Activated naive CD8-positive, alpha-beta T cell treated with anti-CD3 and anti-CD28 coated beads for 36 hours (primary cell): ENCODE data around the gene OR11G2. TPM values are rescaled to one million over a fixed set of nuclear protein-coding genes. Genes with fewer than 3 reads are reported as not detected.
"Not testable (repeated sequence)": the region's sequence is repeated elsewhere in the genome, so short reads cannot be mapped to it uniquely, and the experiment has no call there.

ENCODE experiments used
- DNase-seq: peaks from one replicate; pipeline ENCODE4 v3.0.0; 2021
- H3K27ac Mint-ChIP-seq: one replicate; pipeline ENCODE4 v1.8.0; 2022; ENCODE audit warnings: mild to moderate bottlenecking, moderate library complexity, mixed read lengths
- H3K27me3 Mint-ChIP-seq: one replicate; pipeline ENCODE4 v1.8.0; 2022; ENCODE audit warnings: mild to moderate bottlenecking, mixed read lengths
- H3K36me3 Mint-ChIP-seq: one replicate; pipeline ENCODE4 v1.8.0; 2021; ENCODE audit warnings: mild to moderate bottlenecking, mixed read lengths
- H3K4me1 Mint-ChIP-seq: one replicate; pipeline ENCODE4 v1.8.0; 2021; ENCODE audit warnings: mixed read lengths
- H3K4me3 Mint-ChIP-seq: one replicate; pipeline ENCODE4 v1.8.0; 2022; ENCODE audit warnings: mild to moderate bottlenecking, moderate library complexity, mixed read lengths
- H3K9me3 Mint-ChIP-seq: one replicate; pipeline ENCODE4 v1.8.0; 2022; ENCODE audit warnings: mixed read lengths
- total RNA-seq, 2 experiments: library from RNA; stranded (reverse); gene quantifications; one replicate each; pipeline ENCODE4 v1.2.3, GENCODE V29; 2021

OR11G2 gene
- not detected for total RNA-seq

GRCh38 chr14:20190596-20190995 is at the start of gene OR11G2:
TSS of gene OR11G2 (plus strand) at chr14:20190896. CDS start at chr14:20197438, 6,542 bp downstream.
- DNase-seq = no peak
- no peaks in the 10 kb centered on the region for H3K9me3 Mint-ChIP-seq
- no peaks in the 10 kb centered on the region for H3K4me1 Mint-ChIP-seq
- H3K27me3 Mint-ChIP-seq = peaks cover 10% of the 10 kb centered on the region
- no peak within 1 kb of the TSS for H3K4me3 Mint-ChIP-seq
- no peak within 1 kb of the TSS for H3K27ac Mint-ChIP-seq
- no peaks in the 10 kb centered on the region for H3K36me3 Mint-ChIP-seq

GRCh38 chr14:20143911-20144310 is 46.8 kb upstream of the OR11G2 start:
- no peak for DNase-seq
- Mint-ChIP-seq H3K27me3 (peaks cover 7% of the 10 kb centered on the region), H3K27ac (no peak overlapping the region), H3K36me3 (no peaks in the 10 kb centered on the region), H3K4me3 (no peak overlapping the region), H3K9me3 (no peaks in the 10 kb centered on the region), H3K4me1 (no peaks in the 10 kb centered on the region)

DNA sequence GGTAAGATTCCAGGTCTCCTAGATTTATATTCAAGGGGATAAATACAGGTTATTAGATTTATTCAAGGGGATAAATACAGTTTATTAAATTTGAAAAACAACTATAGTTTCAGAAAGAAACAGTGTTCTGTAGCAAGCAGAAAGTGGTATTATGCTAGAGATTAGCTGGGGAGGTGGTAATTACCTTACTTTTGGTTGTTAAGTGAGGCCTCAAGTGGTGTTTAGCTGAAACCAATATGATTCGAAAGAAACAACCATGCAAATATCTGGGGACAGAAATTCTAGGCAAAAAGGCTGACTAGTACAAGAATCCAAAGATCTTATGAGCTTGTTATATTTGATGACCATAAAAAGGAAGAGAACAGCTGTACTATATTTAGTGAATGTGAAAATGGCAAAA is 45.9 kb upstream of the OR11G2 start:
- H3K4me1 Mint-ChIP-seq = no peaks in the 10 kb centered on the region

DNA sequence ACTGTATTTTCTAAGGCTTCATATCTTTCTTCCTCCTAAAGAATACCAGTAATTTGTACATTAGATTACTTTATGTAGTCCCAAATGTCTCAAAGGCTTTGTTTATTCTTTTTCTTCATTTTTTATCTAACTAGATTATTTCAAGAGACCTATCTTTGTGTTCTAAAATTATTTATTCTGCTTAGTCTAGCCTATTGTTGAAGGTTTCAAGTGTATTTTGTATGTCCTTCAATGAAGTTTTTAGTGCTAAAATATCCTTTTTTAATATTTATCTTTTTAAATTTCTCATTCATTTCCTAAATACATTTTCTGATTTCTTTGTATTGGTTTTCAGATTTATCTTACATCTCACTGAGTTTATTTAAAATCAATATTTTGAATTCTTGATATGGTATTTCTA is 26.2 kb upstream of the OR11G2 start:
- H3K4me1 Mint-ChIP-seq = no peaks in the 10 kb centered on the region
- H3K27me3 Mint-ChIP-seq = peaks cover 4% of the 10 kb centered on the region
- no peak for DNase-seq
- H3K36me3 Mint-ChIP-seq = no peaks in the 10 kb centered on the region
- H3K4me3 Mint-ChIP-seq = no peak overlapping the region
- H3K9me3 Mint-ChIP-seq = peaks cover 18% of the 10 kb centered on the region
- H3K27ac Mint-ChIP-seq = no peak overlapping the region

More for the DNA sequence above, 45.9 kb upstream of the OR11G2 start:
- DNase-seq = no peak
- peaks cover 13% of the 10 kb centered on the region for H3K27me3 Mint-ChIP-seq
- no peak overlapping the region for H3K4me3 Mint-ChIP-seq
- no peaks in the 10 kb centered on the region for H3K36me3 Mint-ChIP-seq
- no peaks in the 10 kb centered on the region for H3K9me3 Mint-ChIP-seq
- H3K27ac Mint-ChIP-seq = no peak overlapping the region

- Mint-ChIP-seq H3K27ac (no peak overlapping the region), H3K36me3 (no peaks in the 10 kb centered on the region), H3K4me1 (no peaks in the 10 kb centered on the region), H3K9me3 (peaks cover 18% of the 10 kb centered on the region), H3K27me3 (peaks cover 4% of the 10 kb centered on the region), H3K4me3 (no peak overlapping the region)
- no peak for DNase-seq
These were observed 23.6 kb upstream of the OR11G2 start for GRCh38 chr14:20167091-20167490.

- not testable (repeated sequence) for H3K4me1 Mint-ChIP-seq, DNase-seq, H3K27me3 Mint-ChIP-seq, H3K9me3 Mint-ChIP-seq, H3K4me3 Mint-ChIP-seq, H3K27ac Mint-ChIP-seq, H3K36me3 Mint-ChIP-seq
These were observed 20.8 kb upstream of the OR11G2 start for GRCh38 chr14:20169852-20170251.

- H3K27ac Mint-ChIP-seq, H3K27me3 Mint-ChIP-seq, H3K4me3 Mint-ChIP-seq, DNase-seq, H3K4me1 Mint-ChIP-seq, H3K36me3 Mint-ChIP-seq, H3K9me3 Mint-ChIP-seq: not testable (repeated sequence)
These were observed 16.5 kb upstream of the OR11G2 start for GRCh38 chr14:20174205-20174604.

- Mint-ChIP-seq H3K27me3 (peaks cover 3% of the 10 kb centered on the region), H3K4me3 (no peak overlapping the region), H3K36me3 (no peaks in the 10 kb centered on the region), H3K27ac (no peak overlapping the region), H3K4me1 (no peaks in the 10 kb centered on the region), H3K9me3 (no peaks in the 10 kb centered on the region)
- DNase-seq = no peak
These were observed 14.4 kb upstream of the OR11G2 start for GRCh38 chr14:20176330-20176729.

DNA sequence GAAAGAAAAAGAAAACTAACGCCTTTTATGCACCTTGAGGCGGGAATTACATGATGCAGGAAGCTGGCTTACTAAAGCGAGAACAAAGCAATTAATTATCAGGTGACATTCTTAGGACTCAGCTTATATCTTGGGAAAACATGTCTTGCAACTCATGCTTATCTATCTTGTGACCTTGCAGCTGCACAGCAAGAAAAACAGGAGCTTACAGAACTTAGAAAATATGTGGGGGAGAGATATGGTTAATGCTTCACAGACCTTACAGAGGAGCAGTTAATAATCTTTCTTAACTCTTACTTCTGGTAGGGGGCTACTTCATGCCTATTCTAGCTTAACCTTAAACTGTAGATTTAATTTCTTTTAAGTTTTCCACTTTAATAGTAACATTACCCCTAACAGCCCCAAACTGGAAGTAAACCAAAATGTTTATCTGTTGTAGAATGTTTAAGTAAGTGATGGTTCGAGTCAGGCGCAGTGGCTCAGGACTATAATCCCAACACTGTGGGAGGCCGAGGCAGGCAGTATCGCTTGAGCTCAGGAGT is 13.2 kb upstream of the OR11G2 start:
- H3K27ac Mint-ChIP-seq = no peak overlapping the region
- H3K27me3 Mint-ChIP-seq = peaks cover 3% of the 10 kb centered on the region
- no peaks in the 10 kb centered on the region for H3K36me3 Mint-ChIP-seq
- H3K4me3 Mint-ChIP-seq = no peak overlapping the region
- no peaks in the 10 kb centered on the region for H3K4me1 Mint-ChIP-seq
- DNase-seq = no peak
- no peaks in the 10 kb centered on the region for H3K9me3 Mint-ChIP-seq

DNA sequence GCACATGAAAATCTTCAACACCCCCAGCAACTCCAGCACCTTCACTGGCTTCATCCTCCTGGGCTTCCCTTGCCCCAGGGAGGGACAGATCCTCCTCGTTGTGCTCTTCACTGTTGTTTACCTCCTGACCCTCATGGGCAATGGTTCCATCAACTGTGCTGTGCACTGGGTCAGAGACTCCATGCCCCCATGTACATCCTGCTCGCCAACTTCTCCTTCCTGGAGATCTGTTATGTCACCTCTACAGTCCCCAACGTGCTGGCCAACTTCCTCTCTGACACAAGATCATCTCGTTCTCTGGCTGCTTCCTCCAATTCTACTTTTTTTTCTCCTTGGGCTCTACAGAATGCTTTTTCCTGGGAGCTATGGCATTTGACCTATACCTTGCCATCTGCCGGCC is 11.5 kb upstream of the OR11G2 start:
- H3K4me3 Mint-ChIP-seq = no peak overlapping the region
- DNase-seq = no peak
- no peaks in the 10 kb centered on the region for H3K36me3 Mint-ChIP-seq
- no peak overlapping the region for H3K27ac Mint-ChIP-seq
- no peaks in the 10 kb centered on the region for H3K9me3 Mint-ChIP-seq
- no peaks in the 10 kb centered on the region for H3K4me1 Mint-ChIP-seq
- H3K27me3 Mint-ChIP-seq = peaks cover 3% of the 10 kb centered on the region

- Mint-ChIP-seq H3K27me3 (peaks cover 2% of the 10 kb centered on the region), H3K36me3 (no peaks in the 10 kb centered on the region), H3K4me3 (no peak overlapping the region), H3K4me1 (no peaks in the 10 kb centered on the region), H3K9me3 (no peaks in the 10 kb centered on the region), H3K27ac (no peak overlapping the region)
- DNase-seq = no peak
These were observed 10.8 kb upstream of the OR11G2 start for GRCh38 chr14:20179880-20180279.

DNA sequence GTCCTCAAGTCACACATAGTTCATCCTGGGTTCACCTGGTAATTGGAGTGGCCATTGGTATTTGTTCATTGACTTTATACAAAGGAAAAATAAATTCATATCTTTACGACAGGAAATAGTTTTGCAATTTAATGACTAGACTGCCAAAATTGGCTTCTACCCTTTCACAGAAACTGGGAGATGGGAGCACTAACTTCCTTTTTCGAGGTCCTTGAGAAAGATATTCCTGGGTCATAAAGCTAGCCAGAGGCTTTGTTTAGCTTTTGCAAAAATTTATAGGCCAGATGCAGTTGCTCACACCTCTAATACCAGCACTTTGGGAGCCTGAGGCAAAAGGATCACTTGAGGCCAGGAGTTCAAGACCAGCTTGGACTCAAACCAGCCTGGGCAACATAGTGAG is 10.2 kb upstream of the OR11G2 start:
- H3K4me1 Mint-ChIP-seq = no peaks in the 10 kb centered on the region

GRCh38 chr14:20184181-20184580 is 6.5 kb upstream of the OR11G2 start:
- Mint-ChIP-seq H3K9me3 (no peaks in the 10 kb centered on the region), H3K27ac (no peak overlapping the region)

More for the DNA sequence above, 10.2 kb upstream of the OR11G2 start:
- no peaks in the 10 kb centered on the region for H3K36me3 Mint-ChIP-seq
- no peak for DNase-seq
- no peaks in the 10 kb centered on the region for H3K9me3 Mint-ChIP-seq
- H3K27me3 Mint-ChIP-seq = peaks cover 1% of the 10 kb centered on the region
- H3K27ac Mint-ChIP-seq = no peak overlapping the region
- H3K4me3 Mint-ChIP-seq = no peak overlapping the region

DNA sequence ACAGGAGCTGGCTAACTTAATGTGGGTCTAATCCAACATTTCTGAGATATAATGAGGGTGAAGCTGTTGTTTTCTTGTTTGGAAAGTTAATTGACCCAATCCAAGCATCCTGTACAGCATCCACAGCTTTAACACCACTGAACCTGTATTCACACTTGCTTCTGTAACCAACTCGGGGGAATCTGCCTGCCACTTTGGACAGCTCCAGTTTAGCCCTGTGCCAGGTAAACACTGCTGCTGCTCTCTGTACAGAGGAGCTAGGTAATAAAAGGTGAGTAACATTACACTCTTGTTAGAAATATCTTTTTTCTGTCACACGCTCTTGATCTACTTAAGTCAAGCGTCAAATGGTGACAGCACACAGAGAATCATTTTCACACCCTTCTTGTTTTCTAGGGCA is 700 bp downstream of the OR11G2 start:
- Mint-ChIP-seq H3K4me1 (no peaks in the 10 kb centered on the region), H3K9me3 (no peaks in the 10 kb centered on the region), H3K4me3 (no peak overlapping the region), H3K36me3 (no peaks in the 10 kb centered on the region), H3K27me3 (peaks cover 11% of the 10 kb centered on the region), H3K27ac (no peak overlapping the region)
- DNase-seq = no peak

More at GRCh38 chr14:20184181-20184580, 6.5 kb upstream of the OR11G2 start:
- no peaks in the 10 kb centered on the region for H3K4me1 Mint-ChIP-seq
- H3K36me3 Mint-ChIP-seq = no peaks in the 10 kb centered on the region
- peaks cover 10% of the 10 kb centered on the region for H3K27me3 Mint-ChIP-seq
- H3K4me3 Mint-ChIP-seq = no peak overlapping the region
- DNase-seq = no peak

GRCh38 chr14:20194101-20194500 is 3.4 kb downstream of the OR11G2 start:
- DNase-seq = no peak
- Mint-ChIP-seq H3K27me3 (peaks cover 11% of the 10 kb centered on the region), H3K27ac (no peak overlapping the region), H3K36me3 (no peaks in the 10 kb centered on the region), H3K9me3 (no peaks in the 10 kb centered on the region), H3K4me3 (no peak overlapping the region), H3K4me1 (no peaks in the 10 kb centered on the region)

- not testable (repeated sequence) for H3K36me3 Mint-ChIP-seq, H3K4me3 Mint-ChIP-seq, H3K27ac Mint-ChIP-seq, H3K9me3 Mint-ChIP-seq, DNase-seq, H3K4me1 Mint-ChIP-seq
- H3K27me3 Mint-ChIP-seq = peaks cover 11% of the 10 kb centered on the region
These were observed 4.5 kb downstream of the OR11G2 start for GRCh38 chr14:20195170-20195569.
